B cell (primary cell): ENCODE measurements around the gene CDC73.
"Not testable (repeated sequence)": the region's sequence is repeated elsewhere in the genome, so short reads cannot be mapped to it uniquely, and the experiment has no call there.

ENCODE experiments used
- EZH2 ChIP-seq: IDR thresholded peaks from 2 replicates; pipeline ENCODE4 v1.6.1; 2012; ENCODE audit warnings: borderline replicate concordance, low read depth, mild to moderate bottlenecking, moderate library complexity, low read length; ENCODE audit not compliant: insufficient read depth, poor library complexity, severe bottlenecking
- TF ChIP-seq, protein P1 (sequence below): fragments of 200-600 bp; IDR thresholded peaks from one replicate; pipeline ENCODE4 v1.8.0; 2022; ENCODE audit warnings: antibody characterized with exemption, mild to moderate bottlenecking

- TF ChIP-seq, protein P1, sequence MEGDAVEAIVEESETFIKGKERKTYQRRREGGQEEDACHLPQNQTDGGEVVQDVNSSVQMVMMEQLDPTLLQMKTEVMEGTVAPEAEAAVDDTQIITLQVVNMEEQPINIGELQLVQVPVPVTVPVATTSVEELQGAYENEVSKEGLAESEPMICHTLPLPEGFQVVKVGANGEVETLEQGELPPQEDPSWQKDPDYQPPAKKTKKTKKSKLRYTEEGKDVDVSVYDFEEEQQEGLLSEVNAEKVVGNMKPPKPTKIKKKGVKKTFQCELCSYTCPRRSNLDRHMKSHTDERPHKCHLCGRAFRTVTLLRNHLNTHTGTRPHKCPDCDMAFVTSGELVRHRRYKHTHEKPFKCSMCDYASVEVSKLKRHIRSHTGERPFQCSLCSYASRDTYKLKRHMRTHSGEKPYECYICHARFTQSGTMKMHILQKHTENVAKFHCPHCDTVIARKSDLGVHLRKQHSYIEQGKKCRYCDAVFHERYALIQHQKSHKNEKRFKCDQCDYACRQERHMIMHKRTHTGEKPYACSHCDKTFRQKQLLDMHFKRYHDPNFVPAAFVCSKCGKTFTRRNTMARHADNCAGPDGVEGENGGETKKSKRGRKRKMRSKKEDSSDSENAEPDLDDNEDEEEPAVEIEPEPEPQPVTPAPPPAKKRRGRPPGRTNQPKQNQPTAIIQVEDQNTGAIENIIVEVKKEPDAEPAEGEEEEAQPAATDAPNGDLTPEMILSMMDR, result not testable (repeated sequence)
- TF ChIP-seq EZH2, result not testable (repeated sequence)
Measured at GRCh38 chr1:193117167-193117566, 4.7 kb upstream of the CDC73 start.
